Heart left ventricle (tissue), 16 donors: ENCODE results near the gene SPACA1. TPM values are rescaled to one million over a fixed set of nuclear protein-coding genes. Genes with fewer than 3 reads are reported as not detected.

Experiments
- ATAC-seq, 4 donors: fragments of 200-7000 bp; cut with Tn5 transposase; one replicate each; pipeline ENCODE4 v1.9.1; 2020 to 2022; ENCODE audit warnings: moderate library complexity in 4 of 4, mild to moderate bottlenecking in 3 of 4, moderate number of reproducible peaks in 1 of 4
- DNase-seq, 5 donors: peaks; one replicate each; pipeline ENCODE4 v3.0.0-alpha.2; 2020
- H3K27ac ChIP-seq, 12 donors: fragments of 200-600 bp; sonication (generic) in 4 of 12; one replicate each; pipeline versions ENCODE4 v1.5.0 to v1.8.0; 2016 to 2022; ENCODE audit warnings: mild to moderate bottlenecking in 2 of 12
- H3K27me3 ChIP-seq, 9 donors: fragments of 200-600 bp; sonication (generic) in 2 of 9; one replicate each; pipeline versions ENCODE4 v1.5.1 to v1.8.0; 2016 to 2022; ENCODE audit warnings: mild to moderate bottlenecking in 3 of 9
- H3K36me3 ChIP-seq, 9 donors: fragments of 200-600 bp; sonication (generic) in 2 of 9; one replicate each; pipeline versions ENCODE4 v1.5.0 to v1.8.0; 2018 to 2022; ENCODE audit warnings: mild to moderate bottlenecking in 2 of 9
- H3K4me1 ChIP-seq, 12 donors: fragments of 200-600 bp; sonication (generic) in 4 of 12; one replicate each; pipeline versions ENCODE4 v1.5.0 to v1.8.0; 2016 to 2022; ENCODE audit warnings: mild to moderate bottlenecking in 3 of 12
- H3K4me3 ChIP-seq, 12 donors: fragments of 200-600 bp; sonication (generic) in 4 of 12; one replicate each; pipeline versions ENCODE4 v1.5.0 to v1.8.0; 2017 to 2022; ENCODE audit warnings: mild to moderate bottlenecking in 9 of 12, moderate library complexity in 4 of 12
- H3K9me3 ChIP-seq, 12 donors: fragments of 200-600 bp; sonication (generic) in 4 of 12; one replicate each; pipeline versions ENCODE4 v1.5.0 to v1.8.0; 2016 to 2022; ENCODE audit warnings: mild to moderate bottlenecking in 1 of 12
- CTCF ChIP-seq, 12 donors: fragments of 200-600 bp; sonication (generic) in 4 of 12; IDR thresholded peaks; one replicate each; pipeline versions ENCODE4 v1.5.0 to v1.8.0; 2018 to 2022; ENCODE audit warnings: antibody characterized with exemption in 12 of 12, mild to moderate bottlenecking in 5 of 12
- POLR2A ChIP-seq, 2 donors: fragments of 450-650 bp; IDR thresholded peaks; one replicate each; pipeline ENCODE4 v1.6.1; 2017; ENCODE audit warnings: antibody characterized with exemption in 2 of 2, mild to moderate bottlenecking in 2 of 2, moderate library complexity in 2 of 2
- WGBS, 4 donors: extraction: QIAGEN DNeasy Blood & Tissue Kit in 2 of 4; methylation state at CpG; one replicate each; pipeline versions ENCODE4 v1.1.5 to v1.1.7; 2013 to 2018; 5-methylcytosine and 5-hydroxymethylcytosine counted together
- intact Hi-C, 10 donors: fragments of 100-400 bp; cut with DNase I; formaldehyde crosslinking; loops; one replicate each; pipeline versions ENCODE4 v1.11.1 to v1.14.2; 2022
- polyA plus RNA-seq, 2 donors: library from polyadenylated mRNA; stranded (reverse); fragments of 200-250 nt; gene quantifications; one replicate each; pipeline ENCODE4 v1.2.3, GENCODE V29; 2013
- total RNA-seq, 9 donors: library from RNA; depleted of rRNA in 2 of 9; stranded (reverse); fragments of >200 nt in 2 of 9; fragmentation: NEBNext Ultra II Directional in 3 of 9; extraction: Animal tissue kit (Norgen Biotek cat#: 25700) in 3 of 9; gene quantifications; one replicate each; pipeline versions ENCODE4 v1.1.0 to v1.2.4, GENCODE V29; 2016 to 2023
- donor health status: ischemic (EF 13 %, LVEDD 7.1; RV severe dilation, severe dysfunction).
- donor health status: healthy with polysubstance abuse.
- donor health status: DM: no; HTN: yes; CAD: no.
- donor health status: DM: no; HTN: no; CAD: no.
- donor health status: ischemic (EF 25% LVEDD 6.9; RV normal size, moderate dysfunction).
- donor health status: ischemic (EF 25% LVEDD 5.7; RV mildly dilated, moderate dysfunction).
- donor health status: healthy.
- donor health status: DM: yes; HTN: yes; CAD: no.
- donor health status: ischemic (EF 35%, LVEDD 5.7; RV mildly dilated, moderate dysfunction).
- donor health status: nonischemic (EF 11% LVEDD 7.7; RV severe dilation, severe dysfunction).
- donor health status: DM: yes; HTN: yes; CAD: no.
- donor health status: PGD.
- donor health status: ischemic (EF 29% LVEDD 5.4; RV normal size, mild dysfunction).
- donor health status: nonischemic (EF 23%, LVEDD 6.1; RV moderate dilation, normal function).

The SPACA1 gene
- total and polyA plus RNA-seq, 11 donors: not detected

GRCh38 chr6:88020439-88020838, 27.2 kb upstream of the SPACA1 start:
- DNase-seq (no peak), ATAC-seq (no peak)
- 60 to 69% (median 64%) methylated on average over 6 of the region's 6 CpGs for WGBS, 4 donors
- intact Hi-C loops: no loop called here
- no peak overlapping the region for H3K27ac ChIP-seq
- TF ChIP-seq POLR2A (IDR thresholded peaks at IDR 0.05): no peak
- TF ChIP-seq CTCF (IDR thresholded peaks at IDR 0.05): no peak
- H3K4me3 ChIP-seq: no peak overlapping the region
- H3K4me1 ChIP-seq: no peaks in the 10 kb centered on the region
- H3K36me3 ChIP-seq: no peaks in the 10 kb centered on the region
- no peaks in the 10 kb centered on the region for H3K27me3 ChIP-seq
- H3K9me3 ChIP-seq: no peaks in the 10 kb centered on the region

- DNase-seq: no peak
- Histone ChIP-seq H3K36me3 (no peaks in the 10 kb centered on the region), H3K4me1 (no peaks in the 10 kb centered on the region), H3K27ac (no peak overlapping the region), H3K4me3 (no peak overlapping the region), H3K9me3 (peaks cover 0 to 22% (median 13%) of the 10 kb centered on the region in 12 donors), H3K27me3 (no peaks in the 10 kb centered on the region)
- ATAC-seq: no peak
- intact Hi-C loops: no loop called here
- 71 to 81% (median 79%) methylated on average over 2 of the region's 2 CpGs for WGBS, 4 donors
- TF ChIP-seq POLR2A (IDR thresholded peaks at IDR 0.05) (no peak), CTCF (IDR thresholded peaks at IDR 0.05) (no peak)
These were observed 22.9 kb upstream of the SPACA1 start for GRCh38 chr6:88024696-88025095.

GRCh38 chr6:88031550-88031949, 16.1 kb upstream of the SPACA1 start:
- no peak overlapping the region for H3K4me3 ChIP-seq
- no peaks in the 10 kb centered on the region for H3K4me1 ChIP-seq
- no peak overlapping the region for H3K27ac ChIP-seq
- intact Hi-C loops: no loop called here
- peaks cover 0 to 3% (median 0%) of the 10 kb centered on the region in 9 donors for H3K27me3 ChIP-seq
- DNase-seq (no peak), ATAC-seq (no peak)
- peaks cover 0 to 63% (median 41%) of the 10 kb centered on the region in 12 donors for H3K9me3 ChIP-seq
- 74 to 76% (median 75%) methylated on average over 1 of the region's 1 CpG for WGBS, 4 donors
- no peaks in the 10 kb centered on the region for H3K36me3 ChIP-seq
- TF ChIP-seq CTCF (IDR thresholded peaks at IDR 0.05) (no peak), POLR2A (IDR thresholded peaks at IDR 0.05) (no peak)

- H3K9me3 ChIP-seq: no peaks in the 10 kb centered on the region
- DNase-seq: no peak
- H3K4me1 ChIP-seq: no peaks in the 10 kb centered on the region
- no peak overlapping the region for H3K27ac ChIP-seq
- TF ChIP-seq POLR2A (IDR thresholded peaks at IDR 0.05) (no peak), CTCF (IDR thresholded peaks at IDR 0.05) (no peak)
- no peak for ATAC-seq
- intact Hi-C loops: no loop called here
- H3K4me3 ChIP-seq: no peak overlapping the region
- H3K27me3 ChIP-seq: peaks cover 0 to 20% (median 0%) of the 10 kb centered on the region in 9 donors
- H3K36me3 ChIP-seq: no peaks in the 10 kb centered on the region
These were observed 3.1 kb upstream of the SPACA1 start for GRCh38 chr6:88044530-88044929.
